ENCODE results near the gene EPN2.

The EPN2 gene

DNA sequence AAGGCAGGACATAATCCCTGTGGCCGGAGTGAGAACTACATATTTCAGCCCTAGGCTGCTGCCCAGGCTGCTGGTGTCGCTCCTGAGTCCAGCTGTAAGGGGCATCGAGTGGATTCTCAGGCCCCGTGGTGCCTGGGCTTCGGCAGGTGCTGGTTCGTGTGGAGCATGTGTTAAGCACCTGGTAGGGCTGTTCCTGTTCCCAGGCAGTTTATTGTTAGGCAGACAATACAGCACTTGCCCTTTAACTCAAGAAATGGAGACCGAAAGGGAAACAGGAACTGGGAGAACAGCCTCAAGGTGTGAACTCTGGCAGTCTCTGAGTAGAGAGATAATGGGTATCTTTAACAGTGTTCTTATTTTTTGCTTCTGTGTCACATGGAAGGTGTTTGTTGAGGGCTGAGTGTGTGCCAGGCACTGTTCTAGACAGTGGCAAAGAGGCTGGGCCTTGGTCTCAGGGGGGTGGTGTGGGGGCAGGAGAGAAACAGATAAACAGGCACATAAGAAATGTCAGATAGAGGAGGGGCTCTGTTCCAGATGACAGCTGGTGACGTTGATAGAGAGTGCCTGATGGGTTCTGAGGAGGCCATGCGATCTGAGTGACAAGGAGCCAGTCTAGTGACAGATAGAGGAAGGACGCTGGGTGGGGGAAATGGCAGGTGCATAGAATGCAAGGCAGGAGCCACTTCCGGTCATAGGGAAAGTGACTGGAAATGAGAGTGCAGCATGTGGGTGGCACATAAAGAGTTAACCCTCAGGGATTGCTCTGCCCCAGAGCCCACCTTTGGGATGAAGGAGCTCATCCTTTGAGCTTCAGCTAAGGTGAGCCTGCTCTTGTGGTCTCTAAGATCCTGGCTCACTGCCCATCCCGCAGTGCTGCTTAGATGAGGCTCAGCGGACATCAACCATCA, 33.8 kb downstream of the EPN2 start:
- TF ChIP-seq, protein P1, sequence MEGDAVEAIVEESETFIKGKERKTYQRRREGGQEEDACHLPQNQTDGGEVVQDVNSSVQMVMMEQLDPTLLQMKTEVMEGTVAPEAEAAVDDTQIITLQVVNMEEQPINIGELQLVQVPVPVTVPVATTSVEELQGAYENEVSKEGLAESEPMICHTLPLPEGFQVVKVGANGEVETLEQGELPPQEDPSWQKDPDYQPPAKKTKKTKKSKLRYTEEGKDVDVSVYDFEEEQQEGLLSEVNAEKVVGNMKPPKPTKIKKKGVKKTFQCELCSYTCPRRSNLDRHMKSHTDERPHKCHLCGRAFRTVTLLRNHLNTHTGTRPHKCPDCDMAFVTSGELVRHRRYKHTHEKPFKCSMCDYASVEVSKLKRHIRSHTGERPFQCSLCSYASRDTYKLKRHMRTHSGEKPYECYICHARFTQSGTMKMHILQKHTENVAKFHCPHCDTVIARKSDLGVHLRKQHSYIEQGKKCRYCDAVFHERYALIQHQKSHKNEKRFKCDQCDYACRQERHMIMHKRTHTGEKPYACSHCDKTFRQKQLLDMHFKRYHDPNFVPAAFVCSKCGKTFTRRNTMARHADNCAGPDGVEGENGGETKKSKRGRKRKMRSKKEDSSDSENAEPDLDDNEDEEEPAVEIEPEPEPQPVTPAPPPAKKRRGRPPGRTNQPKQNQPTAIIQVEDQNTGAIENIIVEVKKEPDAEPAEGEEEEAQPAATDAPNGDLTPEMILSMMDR (IDR thresholded peaks at IDR 0.05), result no peak

- TF ChIP-seq, protein P1 (IDR thresholded peaks at IDR 0.05), result no peak
Observed at GRCh38 chr17:19271780-19272357, 34.7 kb downstream of the EPN2 start.

GRCh38 chr17:19273731-19274130, 36.6 kb downstream of the EPN2 start:
- TF ChIP-seq, protein P1 (IDR thresholded peaks at IDR 0.05), result no peak

- TF ChIP-seq, protein P1 (IDR thresholded peaks at IDR 0.05), result no peak
Observed at GRCh38 chr17:19274893-19275292, 37.7 kb downstream of the EPN2 start.

GRCh38 chr17:19275457-19276127, 38.4 kb downstream of the EPN2 start:
- TF ChIP-seq, protein P1 (IDR thresholded peaks at IDR 0.05), result no peak

DNA sequence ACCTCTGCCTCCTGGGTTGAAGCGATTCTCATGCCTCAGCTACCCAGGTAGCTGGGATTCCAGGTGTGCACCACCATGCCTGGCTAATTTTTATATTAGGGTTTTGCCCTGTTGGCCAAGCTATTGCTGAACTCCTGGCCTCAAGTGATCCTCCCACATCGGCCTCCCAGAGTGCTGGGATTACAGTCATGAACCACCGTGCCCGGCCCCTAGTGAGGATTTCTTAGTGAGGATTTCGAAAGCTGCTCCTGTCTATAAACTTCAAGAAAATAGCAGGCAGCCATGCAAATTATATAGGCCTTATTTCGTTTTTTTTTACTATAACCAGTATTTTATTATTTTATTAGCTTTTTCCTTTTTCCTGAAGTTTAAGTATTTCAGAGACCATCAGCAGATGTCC, 41.6 kb downstream of the EPN2 start:
- TF ChIP-seq, protein P1 (IDR thresholded peaks at IDR 0.05), result no peak

DNA sequence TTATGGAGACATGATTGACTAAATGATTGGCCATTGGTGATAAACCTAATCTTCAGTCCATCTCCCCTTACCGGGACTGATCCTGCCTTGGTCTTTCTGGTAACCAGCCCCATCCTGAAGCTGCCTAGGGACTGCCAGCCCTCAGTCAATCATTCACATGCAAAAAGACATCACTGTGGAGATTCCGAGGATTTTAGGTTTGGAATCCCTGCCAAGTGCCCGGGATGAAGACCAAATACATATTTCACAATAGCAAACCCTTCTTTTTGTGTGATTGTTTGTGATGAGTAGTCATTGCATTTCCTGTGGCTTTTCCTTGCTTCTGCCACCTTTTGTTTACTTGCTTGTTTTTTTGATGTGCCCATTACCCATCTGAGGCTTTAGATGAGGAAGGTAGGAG, 44.0 kb downstream of the EPN2 start:
- TF ChIP-seq, protein P1 (IDR thresholded peaks at IDR 0.05), result no peak

Measured in LNCAP (cell line).